H1 (cell line): ENCODE data around the gene CDT1. TPM values are rescaled to one million over a fixed set of nuclear protein-coding genes. Genes with fewer than 3 reads are reported as not detected.

Experiments used
- CTCF ChIA-PET: fragments of 300-600 bp; sonication (Branson Sonifier 250); formaldehyde crosslinking; loops from one replicate; lab custom pipeline; 2021; ENCODE audit not compliant: partially characterized antibody; lab: Charles Lee
- POLR2A ChIA-PET: fragments of 300-600 bp; sonication (Branson Sonifier 250); formaldehyde crosslinking; loops from one replicate; lab custom pipeline; 2021; ENCODE audit warnings: inconsistent platforms; ENCODE audit not compliant: partially characterized antibody; lab: Charles Lee
- DNase-seq, 2 experiments: peaks; one replicate each; pipeline versions ENCODE4 v3.0.0 to v3.0.0-alpha.2; 2010 to 2022; ENCODE audit warnings: low spot score in 2 of 2, low read depth in 1 of 2, mixed read lengths in 1 of 2
- FAIRE-seq: peaks from 2 replicates; lab custom pipeline; 2011; peaks lifted over from hg19 to GRCh38; lab: Jason Lieb, UNC
- H2AFZ ChIP-seq: 2 replicates; pipeline ENCODE4 v1.8.1; 2012; ENCODE audit warnings: low read length, inconsistent platforms
- H2AK5ac ChIP-seq: 2 replicates; pipeline ENCODE4 v1.6.1; 2013; ENCODE audit warnings: low read depth, low read length
- H2BK120ac ChIP-seq: replicated peaks from 2 replicates; pipeline ENCODE3; 2013; ENCODE audit warnings: low read depth, low read length, inconsistent platforms
- H2BK12ac ChIP-seq: 2 replicates; pipeline ENCODE4 v1.6.1; 2013; ENCODE audit warnings: low read depth, low read length
- H2BK15ac ChIP-seq: 2 replicates; pipeline ENCODE4 v1.6.1; 2013; ENCODE audit warnings: low read length
- H2BK20ac ChIP-seq: 2 replicates; pipeline ENCODE4 v1.6.1; 2013; ENCODE audit warnings: low read length
- H2BK5ac ChIP-seq: 2 replicates; pipeline ENCODE4 v1.6.1; 2013; ENCODE audit warnings: low read depth, low read length
- H3K14ac ChIP-seq: 2 replicates; pipeline ENCODE4 v1.6.1; 2013; ENCODE audit warnings: inconsistent platforms; ENCODE audit not compliant: insufficient read length
- H3K18ac ChIP-seq: 2 replicates; pipeline ENCODE4 v1.6.1; 2013; ENCODE audit warnings: low read length; ENCODE audit errors: extremely low read depth
- H3K23ac ChIP-seq: 2 replicates; pipeline ENCODE4 v1.6.1; 2013; ENCODE audit warnings: inconsistent platforms; ENCODE audit not compliant: insufficient read length
- H3K23me2 ChIP-seq: 2 replicates; pipeline ENCODE4 v1.6.1; 2013; ENCODE audit warnings: low read depth, low read length
- H3K27ac ChIP-seq: 2 replicates; pipeline ENCODE4 v1.6.1; 2011; ENCODE audit warnings: low read depth, low read length, inconsistent platforms
- H3K27me3 ChIP-seq, 4 experiments: replicated peaks in 1 of 4; 1 replicate in 1 of 4; 2 replicates in 3 of 4; pipeline versions ENCODE4 v1.6.1 to v1.8.1; 2011 to 2013; ENCODE audit warnings: low read length in 3 of 4, mild to moderate bottlenecking in 3 of 4, inconsistent platforms in 2 of 4, mixed read lengths in 2 of 4, moderate library complexity in 1 of 4; ENCODE audit not compliant: control insufficient read depth in 3 of 4, insufficient read depth in 3 of 4; ENCODE audit errors: extremely low read depth in 1 of 4
- H3K36me3 ChIP-seq, 4 experiments: 2 replicates each; pipeline versions ENCODE4 v1.6.1 to v1.8.1; 2011 to 2013; ENCODE audit warnings: mild to moderate bottlenecking in 4 of 4, low read length in 3 of 4, moderate library complexity in 2 of 4, control low read depth in 1 of 4, inconsistent platforms in 1 of 4; ENCODE audit not compliant: insufficient read depth in 4 of 4, control insufficient read depth in 2 of 4
- H3K4ac ChIP-seq: replicated peaks from 2 replicates; pipeline ENCODE3; 2013; ENCODE audit warnings: low read length, low read depth, mixed read lengths, inconsistent platforms; ENCODE audit not compliant: insufficient read length
- H3K4me1 ChIP-seq, 4 experiments: replicated peaks in 1 of 4; 1 replicate in 1 of 4; 2 replicates in 3 of 4; pipeline versions ENCODE4 v1.6.1 to v1.8.1; 2011 to 2013; ENCODE audit warnings: low read length in 3 of 4, inconsistent platforms in 2 of 4, mixed read lengths in 1 of 4; ENCODE audit not compliant: insufficient read depth in 4 of 4, control insufficient read depth in 3 of 4
- H3K4me2 ChIP-seq, 2 experiments: 2 replicates each; pipeline versions ENCODE4 v1.6.1 to v1.8.1; 2011 to 2013; ENCODE audit warnings: low read depth in 2 of 2, low read length in 2 of 2, control low read depth in 1 of 2, inconsistent platforms in 1 of 2, mild to moderate bottlenecking in 1 of 2; ENCODE audit not compliant: insufficient read depth in 1 of 2
- H3K4me3 ChIP-seq, 4 experiments: fragments of 200-600, 300-600 bp in 1 of 4; sonication (generic), shearing (Covaris generic), sonication (Bioruptor Twin) in 1 of 4; 2 replicates each; pipeline versions ENCODE4 v1.5.1 to v1.8.1; 2011 to 2016; ENCODE audit warnings: low read length in 4 of 4, low read depth in 3 of 4, control low read depth in 2 of 4, inconsistent platforms in 2 of 4, mild to moderate bottlenecking in 2 of 4, mixed read lengths in 1 of 4, moderate library complexity in 1 of 4; ENCODE audit not compliant: insufficient read depth in 2 of 4; ENCODE audit errors: extremely low read depth in 1 of 4
- H3K56ac ChIP-seq: replicated peaks from 2 replicates; pipeline ENCODE3; 2013; ENCODE audit warnings: low read depth, mild to moderate bottlenecking, mixed read lengths, low read length, inconsistent platforms; ENCODE audit not compliant: insufficient read length
- H3K79me1 ChIP-seq: 2 replicates; pipeline ENCODE4 v1.6.1; 2013; ENCODE audit warnings: low read depth, low read length, control low read depth
- H3K79me2 ChIP-seq, 2 experiments: 2 replicates each; pipeline versions ENCODE4 v1.6.1 to v1.8.1; 2012 to 2013; ENCODE audit warnings: low read length in 2 of 2, mild to moderate bottlenecking in 2 of 2, inconsistent platforms in 1 of 2; ENCODE audit not compliant: insufficient read depth in 2 of 2, control insufficient read depth in 1 of 2
- H3K9ac ChIP-seq, 4 experiments: replicated peaks in 1 of 4; 1 replicate in 1 of 4; 2 replicates in 3 of 4; pipeline versions ENCODE4 v1.6.1 to v1.8.1; 2011 to 2013; ENCODE audit warnings: low read depth in 3 of 4, low read length in 3 of 4, control low read depth in 2 of 4, mild to moderate bottlenecking in 2 of 4, moderate library complexity in 2 of 4, inconsistent platforms in 1 of 4; ENCODE audit errors: extremely low read depth in 1 of 4
- H3K9me3 ChIP-seq, 2 experiments: 2 replicates each; pipeline versions ENCODE4 v1.6.1 to v1.8.1; 2012 to 2013; ENCODE audit warnings: mild to moderate bottlenecking in 2 of 2, moderate library complexity in 2 of 2, control low read depth in 1 of 2, inconsistent platforms in 1 of 2, low read depth in 1 of 2, low read length in 1 of 2, mixed read lengths in 1 of 2; ENCODE audit not compliant: insufficient read depth in 2 of 2
- H4K20me1 ChIP-seq, 2 experiments: replicated peaks in 1 of 2; 2 replicates each; pipeline versions ENCODE3 to v1.8.1; 2011 to 2013; ENCODE audit warnings: inconsistent platforms in 2 of 2, low read length in 2 of 2, mild to moderate bottlenecking in 1 of 2; ENCODE audit not compliant: insufficient read depth in 2 of 2, control insufficient read depth in 1 of 2
- H4K5ac ChIP-seq: 2 replicates; pipeline ENCODE4 v1.6.1; 2013; ENCODE audit warnings: low read length, low read depth, mixed read lengths, inconsistent platforms; ENCODE audit not compliant: insufficient read length
- H4K8ac ChIP-seq: 2 replicates; pipeline ENCODE4 v1.8.0; 2013; ENCODE audit warnings: mild to moderate bottlenecking, moderate library complexity, low read length, inconsistent platforms; ENCODE audit not compliant: insufficient read depth; ENCODE audit errors: extremely low read depth
- H4K91ac ChIP-seq: replicated peaks from 2 replicates; pipeline ENCODE3; 2013; ENCODE audit warnings: low read length, mixed read lengths, inconsistent platforms; ENCODE audit not compliant: insufficient read length
- ASH2L ChIP-seq: fragments of 200-600, 300-600 bp; sonication (generic); IDR thresholded peaks from one replicate; pipeline ENCODE4 v1.7.1; 2017; ENCODE audit warnings: low read length
- CBX8 ChIP-seq: fragments of 300-800, 300-1000 bp; sonication (generic); IDR thresholded peaks from 2 replicates; pipeline ENCODE4 v1.7.1; 2016; ENCODE audit warnings: low read depth, low read length, borderline replicate concordance
- CEBPB ChIP-seq: IDR thresholded peaks from 2 replicates; pipeline ENCODE4 v1.6.1; 2012; ENCODE audit warnings: low read depth, low read length
- CTBP2 ChIP-seq: IDR thresholded peaks from 2 replicates; pipeline ENCODE4 v1.7.0; 2011; ENCODE audit warnings: borderline replicate concordance, mild to moderate bottlenecking, moderate library complexity, mixed read lengths, low read length; ENCODE audit not compliant: insufficient read depth, insufficient read length
- JUN ChIP-seq: IDR thresholded peaks from 2 replicates; pipeline ENCODE4 v1.6.1; 2011; ENCODE audit warnings: low read depth, mild to moderate bottlenecking, improper control_type of control experiment, low read length
- KDM4A ChIP-seq: IDR thresholded peaks from one replicate; pipeline ENCODE4 v1.7.1; 2012; ENCODE audit warnings: low read depth, mild to moderate bottlenecking, moderate library complexity, low read length, inconsistent platforms; ENCODE audit not compliant: severe bottlenecking
- NANOG ChIP-seq: IDR thresholded peaks from 2 replicates; pipeline ENCODE4 v1.6.1; 2011; ENCODE audit warnings: low read length, low read depth, mild to moderate bottlenecking, inconsistent platforms; ENCODE audit not compliant: insufficient read depth, poor library complexity, severe bottlenecking
- RBBP5 ChIP-seq: IDR thresholded peaks from 2 replicates; pipeline ENCODE4 v1.7.1; 2012; ENCODE audit warnings: low read depth, mild to moderate bottlenecking, inconsistent platforms, low read length, moderate library complexity, borderline replicate concordance
- RNF2 ChIP-seq: fragments of 200-900, 300-1000 bp; sonication (generic); IDR thresholded peaks from 2 replicates; pipeline ENCODE4 v1.7.1; 2016; ENCODE audit warnings: borderline replicate concordance, low read depth, mild to moderate bottlenecking, antibody characterized with exemption, low read length; ENCODE audit not compliant: poor library complexity, severe bottlenecking; ENCODE audit errors: missing control alignments
- SP1 ChIP-seq: IDR thresholded peaks from 2 replicates; pipeline ENCODE4 v1.6.1; 2011; ENCODE audit warnings: low read depth, low read length
- WGBS, 2 experiments: shearing (Covaris generic) in 1 of 2; methylation state at CpG; one replicate each; pipeline versions ENCODE4 v1.1.6 to v1.1.7; 2013 to 2015; ENCODE audit warnings: low lambda C conversion rate in 2 of 2, mixed read lengths in 2 of 2, inconsistent platforms in 1 of 2, low coverage in 1 of 2, missing lambda C conversion rate in 1 of 2; ENCODE audit not compliant: insufficient replicate concordance in 2 of 2, insufficient coverage in 1 of 2, insufficient read length in 1 of 2; ENCODE audit errors: extremely low coverage in 1 of 2, missing lambda C conversion rate in 1 of 2; 5-methylcytosine and 5-hydroxymethylcytosine counted together
- polyA plus RNA-seq, 7 experiments: library from polyadenylated mRNA; depleted of rRNA in 3 of 7; stranded (reverse) in 5 of 7; unstranded in 2 of 7; fragments of >200 nt in 5 of 7; fragments of 200-250 nt in 2 of 7; gene quantifications; 1 replicate in 5 of 7; 2 replicates in 1 of 7; 4 replicates in 1 of 7; pipeline versions ENCODE4 v1.2.1 to v1.2.3, GENCODE V29; 2011 to 2013; ENCODE audit warnings: missing spikeins in 2 of 7, mixed read lengths in 2 of 7
- total RNA-seq: library from RNA; stranded (reverse); fragmentation: NEBNext Ultra II Directional; extraction: Animal tissue kit (Norgen Biotek cat#: 25700); gene quantifications from 2 replicates; pipeline ENCODE4 v1.2.1, GENCODE V29; 2021

CDT1 gene
- total and polyA plus RNA-seq, 2 of the 8 experiments (the other 6 are each of a cell fraction or from before 2014, with no cell fraction given), result 76.7 to 95.4 TPM

- peak within 1 kb of the TSS; percentile 79 for H4K91ac ChIP-seq
- H2BK15ac ChIP-seq, result peak within 1 kb of the TSS; percentile 92; the same call in 1 of the 2 replicates
- H3K4me3 ChIP-seq, result peak within 1 kb of the TSS; percentile 28 to 71 (median 50)
- 0 out of 2 replicates have a peak within 1 kb of the TSS, but pooled peaks have one; percentile 2 for H2BK12ac ChIP-seq
- peak within 1 kb of the TSS; percentile 76 for H4K8ac ChIP-seq
- H3K4me2 ChIP-seq, result peak within 1 kb of the TSS; percentile 16 to 71
- peak within 1 kb of the TSS in 3 of 4 experiments; percentile 25 to 67 (median 47); a peak in 4 of 7 replicates for H3K9ac ChIP-seq
- no peak within 1 kb of the TSS; the same call in none of the 2 replicates for H3K18ac ChIP-seq
- peaks cover 0 to 6% (median 3%) of the 10 kb centered on the region in 4 experiments; a peak in 3 of 7 replicates for H3K27me3 ChIP-seq
- H3K4me1 ChIP-seq, result peaks cover 0 to 8% (median 4%) of the 10 kb centered on the region in 4 experiments; a peak in 5 of 7 replicates
- POLR2A ChIA-PET, result interaction anchor here (0.7 to 3.3 kb wide), 2 partner anchors 14 to 40 kb away, joined by 3 to 16 read pairs; no protein-coding TSS in a partner anchor
- H2AFZ ChIP-seq, result peak within 1 kb of the TSS; percentile 77; the same call in 1 of the 2 replicates
- no peak within 1 kb of the TSS for H3K23ac ChIP-seq
- H3K14ac ChIP-seq, result no peak within 1 kb of the TSS
- no peak within 1 kb of the TSS for H2BK5ac ChIP-seq
- peaks cover 0 to 9% of the 10 kb centered on the region in 2 experiments for H4K20me1 ChIP-seq
- peak within 1 kb of the TSS; percentile 8 for H3K4ac ChIP-seq
- DNase-seq (no peak), FAIRE-seq (no peak)
- WGBS, 2 experiments, result 23% methylated on average over 41 of the region's 110 CpGs; no CpG with 5 or more reads in 1 of the 2 experiments
- no peak within 1 kb of the TSS for H3K56ac ChIP-seq
- no peak within 1 kb of the TSS for H2BK120ac ChIP-seq
- no peaks in the 10 kb centered on the region for H3K79me1 ChIP-seq
- H3K36me3 ChIP-seq, result no peaks in the 10 kb centered on the region
- CTCF ChIA-PET, result interaction anchor here (0.6 to 7.1 kb wide), 5 partner anchors 14 to 50 kb away, joined by 3 to 45 read pairs (median 4); no protein-coding TSS in a partner anchor
- peaks cover 0 to 23% of the 10 kb centered on the region in 2 experiments; a peak in 1 of 4 replicates for H3K79me2 ChIP-seq
- H4K5ac ChIP-seq, result no peak within 1 kb of the TSS
- H2BK20ac ChIP-seq, result no peak within 1 kb of the TSS; the same call in 1 of the 2 replicates
- no peaks in the 10 kb centered on the region for H3K9me3 ChIP-seq
- H3K23me2 ChIP-seq, result peaks cover 6% of the 10 kb centered on the region; the same call in 1 of the 2 replicates
- H2AK5ac ChIP-seq, result no peak within 1 kb of the TSS; the same call in 1 of the 2 replicates
- H3K27ac ChIP-seq, result no peak within 1 kb of the TSS
- peak; percentile 38; the same call in 1 of the 2 replicates for TF ChIP-seq RBBP5
- no peak for TF ChIP-seq CBX8
- no peak for TF ChIP-seq CEBPB
- no peak for TF ChIP-seq CTBP2
- TF ChIP-seq JUN, result no peak
- TF ChIP-seq RNF2, result no peak
- TF ChIP-seq KDM4A, result peak; percentile 66
- no peak for TF ChIP-seq SP1
- peak; percentile 30 for TF ChIP-seq ASH2L
- no peak for TF ChIP-seq NANOG
Measured at GRCh38 chr16:88785106-88785924, 18.3 kb upstream of the CDT1 start, which contains the start of gene PIEZO1. PIEZO1 (minus strand) TSS chr16:88785220; CDS start chr16:88784964, 256 bp downstream.
